Colonic mucosa (tissue), 4 donors: ENCODE measurements around the gene WDR89. TPM values are rescaled to one million over a fixed set of nuclear protein-coding genes. Genes with fewer than 3 reads are reported as not detected.
"Not testable (repeated sequence)": the region's sequence is repeated elsewhere in the genome, so short reads cannot be mapped to it uniquely, and the experiment has no call there.

ENCODE experiments used
- DNase-seq: peaks from one replicate; pipeline ENCODE4 v3.0.0-alpha.2; 2020
- H3K27ac ChIP-seq: fragments of 200-600 bp; one replicate; pipeline ENCODE4 v1.8.0; 2021
- H3K27me3 ChIP-seq: fragments of 200-600 bp; one replicate; pipeline ENCODE4 v1.8.0; 2021
- H3K36me3 ChIP-seq: fragments of 200-600 bp; one replicate; pipeline ENCODE4 v1.8.0; 2021
- H3K4me1 ChIP-seq: fragments of 200-600 bp; one replicate; pipeline ENCODE4 v1.8.0; 2021; ENCODE audit warnings: mild to moderate bottlenecking
- H3K4me3 ChIP-seq: fragments of 200-600 bp; one replicate; pipeline ENCODE4 v1.8.0; 2021
- H3K9ac ChIP-seq, 2 donors: one replicate each; pipeline ENCODE4 v1.7.0; 2013; ENCODE audit warnings: control low read depth in 2 of 2, low read depth in 2 of 2, low read length in 2 of 2
- H3K9me3 ChIP-seq: fragments of 200-600 bp; one replicate; pipeline ENCODE4 v1.8.0; 2021
- CTCF ChIP-seq: fragments of 200-600 bp; IDR thresholded peaks from one replicate; pipeline ENCODE4 v1.8.0; 2022; ENCODE audit warnings: antibody characterized with exemption, mild to moderate bottlenecking
- intact Hi-C: fragments of 100-400 bp; cut with DNase I; formaldehyde crosslinking; loops from one replicate; pipeline ENCODE4 v1.14.1; 2022
- total RNA-seq, 2 donors: library from RNA; stranded (reverse); fragmentation: NEBNext Ultra II Directional in 1 of 2; extraction: Animal tissue kit (Norgen Biotek cat#: 25700) in 1 of 2; gene quantifications; one replicate each; pipeline ENCODE4 v1.2.1, GENCODE V29; 2021
- donor health status: healthy.
- donor health status: DM: no; HTN: no; CAD: no.
- donor health status: DM: no; HTN: no; CAD: no.

Gene WDR89
- total RNA-seq, 2 donors from 2014 or later = 7.9 to 12.0 TPM

- no peak for DNase-seq
- no peak for TF ChIP-seq CTCF
- H3K27ac ChIP-seq = no peak overlapping the region
- no peak overlapping the region for H3K4me3 ChIP-seq
- H3K4me1 ChIP-seq = no peaks in the 10 kb centered on the region
- H3K9me3 ChIP-seq = no peaks in the 10 kb centered on the region
- no peaks in the 10 kb centered on the region for H3K36me3 ChIP-seq
- no peaks in the 10 kb centered on the region for H3K27me3 ChIP-seq
- no peak overlapping the region for H3K9ac ChIP-seq
- intact Hi-C loops = no loop called here
Observed at GRCh38 chr14:63624203-63624602, 17.5 kb downstream of the WDR89 start.

GRCh38 chr14:63621975-63622374 is 19.7 kb downstream of the WDR89 start:
- H3K27me3 ChIP-seq, H3K9me3 ChIP-seq, intact Hi-C loops, H3K9ac ChIP-seq, H3K36me3 ChIP-seq, DNase-seq, H3K4me1 ChIP-seq, H3K4me3 ChIP-seq, H3K27ac ChIP-seq: not testable (repeated sequence)

- Histone ChIP-seq H3K4me3 (no peak overlapping the region), H3K9ac (no peak overlapping the region), H3K9me3 (no peaks in the 10 kb centered on the region), H3K36me3 (no peaks in the 10 kb centered on the region), H3K4me1 (no peaks in the 10 kb centered on the region), H3K27me3 (no peaks in the 10 kb centered on the region), H3K27ac (no peak overlapping the region)
- TF ChIP-seq CTCF = no peak
- DNase-seq = no peak
- intact Hi-C loops = no loop called here
Observed at GRCh38 chr14:63616015-63616414, 25.7 kb downstream of the WDR89 start.

- TF ChIP-seq CTCF = no peak
Observed at GRCh38 chr14:63614679-63615363, 26.9 kb downstream of the WDR89 start.

GRCh38 chr14:63611078-63611477 is 30.6 kb downstream of the WDR89 start:
- Histone ChIP-seq H3K9me3 (no peaks in the 10 kb centered on the region), H3K36me3 (no peaks in the 10 kb centered on the region), H3K4me3 (no peak overlapping the region), H3K9ac (no peak overlapping the region), H3K4me1 (no peaks in the 10 kb centered on the region), H3K27me3 (no peaks in the 10 kb centered on the region), H3K27ac (no peak overlapping the region)
- intact Hi-C loops = no loop called here
- TF ChIP-seq CTCF = no peak
- no peak for DNase-seq

More at GRCh38 chr14:63614679-63615363, 26.9 kb downstream of the WDR89 start:
- H3K27me3 ChIP-seq = no peaks in the 10 kb centered on the region
- no peak overlapping the region for H3K27ac ChIP-seq
- intact Hi-C loops = no loop called here
- no peaks in the 10 kb centered on the region for H3K9me3 ChIP-seq
- H3K4me3 ChIP-seq = no peak overlapping the region
- no peaks in the 10 kb centered on the region for H3K36me3 ChIP-seq
- H3K4me1 ChIP-seq = no peaks in the 10 kb centered on the region
- DNase-seq = no peak
- no peak overlapping the region for H3K9ac ChIP-seq

- TF ChIP-seq CTCF = no peak
- Histone ChIP-seq H3K9ac (no peak overlapping the region), H3K27ac (no peak overlapping the region), H3K9me3 (no peaks in the 10 kb centered on the region), H3K4me1 (no peaks in the 10 kb centered on the region), H3K4me3 (no peak overlapping the region), H3K36me3 (no peaks in the 10 kb centered on the region), H3K27me3 (no peaks in the 10 kb centered on the region)
- intact Hi-C loops = no loop called here
- no peak for DNase-seq
Observed at GRCh38 chr14:63605041-63605532, 36.6 kb downstream of the WDR89 start.
